Left cardiac atrium (tissue), 4 donors: ENCODE data around the gene DPP6. TPM values are rescaled to one million over a fixed set of nuclear protein-coding genes. Genes with fewer than 3 reads are reported as not detected.

Source experiments
- ATAC-seq, 2 donors: fragments of 200-7000 bp; cut with Tn5 transposase; one replicate each; pipeline ENCODE4 v1.9.1; 2020; ENCODE audit warnings: mild to moderate bottlenecking in 2 of 2, moderate library complexity in 2 of 2
- DNase-seq: peaks from one replicate; pipeline ENCODE4 v3.0.0-alpha.2; 2020
- intact Hi-C, 2 donors: fragments of 100-400 bp; cut with DNase I; formaldehyde crosslinking; loops; one replicate each; pipeline versions ENCODE4 v1.14.1 to v1.15.1; 2022 to 2023
- total RNA-seq, 2 donors: library from RNA; stranded (reverse); fragmentation: NEBNext Ultra II Directional; extraction: Animal tissue kit (Norgen Biotek cat#: 25700); gene quantifications; one replicate each; pipeline ENCODE4 v1.2.1, GENCODE V29; 2021
- donor health status: DM: no; HTN: yes; CAD: no.
- donor health status: DM: no; HTN: yes; CAD: no; lungs with severe emphysema.
- donor health status: DM: yes; HTN: yes; CAD: no.
- donor health status: Dilated cardiomyopathy.

DPP6 gene
- total RNA-seq, 2 donors from 2014 or later = 0.42 to 0.56 TPM

- intact Hi-C loops = no loop called here
- no peak for ATAC-seq
- DNase-seq = no peak
Observed at GRCh38 chr7:154892459-154892858, 840.3 kb downstream of the DPP6 start.

GRCh38 chr7:154896076-154896475, 843.9 kb downstream of the DPP6 start:
- intact Hi-C loops = no loop called here
- no peak for ATAC-seq
- no peak for DNase-seq

- no peak for ATAC-seq
- no peak for DNase-seq
- intact Hi-C loops = no loop called here
Observed at GRCh38 chr7:154898973-154899855, 847.0 kb downstream of the DPP6 start.

- DNase-seq = no peak
- intact Hi-C loops = no loop called here
- no peak for ATAC-seq
Observed at GRCh38 chr7:154899862-154900261, 847.7 kb downstream of the DPP6 start.

- ATAC-seq (no peak), DNase-seq (no peak)
- intact Hi-C loops = no loop called here
Observed at GRCh38 chr7:154902600-154903082, 850.4 kb downstream of the DPP6 start.

- intact Hi-C loops = no loop called here
- DNase-seq = no peak
- no peak for ATAC-seq
Observed at GRCh38 chr7:154903083-154903731, 851.0 kb downstream of the DPP6 start.

GRCh38 chr7:154905146-154905545, 852.9 kb downstream of the DPP6 start:
- ATAC-seq = no peak
- no peak for DNase-seq
- intact Hi-C loops = no loop called here

GRCh38 chr7:154905615-154906014, 853.4 kb downstream of the DPP6 start:
- DNase-seq (no peak), ATAC-seq (no peak)
- intact Hi-C loops = no loop called here

GRCh38 chr7:154906201-154906600, 854.0 kb downstream of the DPP6 start:
- intact Hi-C loops = no loop called here
- DNase-seq (no peak), ATAC-seq (no peak)

- ATAC-seq = no peak
- intact Hi-C loops = no loop called here
- no peak for DNase-seq
Observed at GRCh38 chr7:154906736-154907355, 854.6 kb downstream of the DPP6 start.

GRCh38 chr7:154907651-154908620, 855.7 kb downstream of the DPP6 start:
- intact Hi-C loops = no loop called here
- DNase-seq (no peak), ATAC-seq (no peak)

- ATAC-seq (no peak), DNase-seq (no peak)
- intact Hi-C loops = no loop called here
Observed at GRCh38 chr7:154909241-154910105, 857.3 kb downstream of the DPP6 start.

GRCh38 chr7:154910125-154910524, 857.9 kb downstream of the DPP6 start:
- intact Hi-C loops = no loop called here
- ATAC-seq = no peak

GRCh38 chr7:154910977-154911376, 858.8 kb downstream of the DPP6 start:
- DNase-seq (no peak), ATAC-seq (no peak)
- intact Hi-C loops = no loop called here

More at GRCh38 chr7:154910125-154910524, 857.9 kb downstream of the DPP6 start:
- no peak for DNase-seq

- ATAC-seq (no peak), DNase-seq (no peak)
- intact Hi-C loops = no loop called here
Observed at GRCh38 chr7:154911411-154911810, 859.2 kb downstream of the DPP6 start.

GRCh38 chr7:154911862-154912455, 859.8 kb downstream of the DPP6 start:
- intact Hi-C loops = no loop called here
- DNase-seq = no peak
- ATAC-seq = no peak

GRCh38 chr7:154912871-154913637, 860.9 kb downstream of the DPP6 start:
- no peak for DNase-seq
- intact Hi-C loops = no loop called here
- no peak for ATAC-seq
